Endothelial cell of umbilical vein (primary cell): Measurements from ENCODE around the gene ARHGEF7. TPM values are rescaled to one million over a fixed set of nuclear protein-coding genes. Genes with fewer than 3 reads are reported as not detected.

ENCODE experiments used
- BruUV-seq: library from RNA; stranded (reverse); fragments of 400-500 nt; replicated peaks from 2 replicates; lab custom pipeline; 2021; lab: Mats Ljungman, UMichigan
- CTCF ChIA-PET: fragments of 300-600, 350-600 bp; sonication (Branson Sonifier 250); formaldehyde crosslinking; loops from one replicate; lab custom pipeline; 2021; ENCODE audit warnings: antibody characterized with exemption, inconsistent platforms; lab: Charles Lee
- POLR2A ChIA-PET: fragments of 300-600, 350-600 bp; sonication (Branson Sonifier 250); formaldehyde crosslinking; loops from one replicate; lab custom pipeline; 2021; ENCODE audit warnings: antibody characterized with exemption, inconsistent platforms; lab: Charles Lee
- DNase-seq: peaks from one replicate; pipeline ENCODE4 v3.0.0-alpha.2; 2011; ENCODE audit warnings: low read depth, low spot score
- FAIRE-seq: peaks from 2 replicates; lab custom pipeline; 2011; peaks lifted over from hg19 to GRCh38; lab: Jason Lieb, UNC
- H2AFZ ChIP-seq: 2 replicates; pipeline ENCODE4 v1.6.0; 2012; ENCODE audit warnings: low read depth, low read length, control low read depth, inconsistent platforms
- H3K27ac ChIP-seq: 2 replicates; pipeline ENCODE4 v1.5.1; 2011; ENCODE audit warnings: low read depth, mild to moderate bottlenecking, control low read depth, low read length, moderate library complexity; ENCODE audit not compliant: insufficient read depth
- H3K27me3 ChIP-seq, 2 experiments: 2 replicates each; pipeline versions ENCODE4 v1.6.0 to v1.6.1; 2011; ENCODE audit warnings: low read length in 2 of 2, mixed read lengths in 1 of 2; ENCODE audit not compliant: control insufficient read depth in 2 of 2, insufficient read depth in 2 of 2
- H3K36me3 ChIP-seq, 2 experiments: 2 replicates in 1 of 2; 3 replicates in 1 of 2; pipeline ENCODE4 v1.5.1; 2011; ENCODE audit warnings: low read length in 2 of 2, mild to moderate bottlenecking in 1 of 2, moderate library complexity in 1 of 2; ENCODE audit not compliant: control insufficient read depth in 2 of 2, insufficient read depth in 2 of 2; ENCODE audit errors: extremely low read depth in 1 of 2
- H3K4me1 ChIP-seq: 3 replicates; pipeline ENCODE4 v1.5.1; 2011; ENCODE audit warnings: mild to moderate bottlenecking, low read length; ENCODE audit not compliant: control insufficient read depth, insufficient read depth; ENCODE audit errors: extremely low read depth
- H3K4me2 ChIP-seq: 2 replicates; pipeline ENCODE4 v1.6.1; 2011; ENCODE audit warnings: low read length, control low read depth, mixed read lengths; ENCODE audit not compliant: insufficient read depth
- H3K4me3 ChIP-seq, 3 experiments: fragments of 200-600 bp in 1 of 3; sonication (generic), shearing (Covaris generic) in 1 of 3; replicated peaks in 1 of 3; 2 replicates each; pipeline ENCODE4 v1.5.1; 2011 to 2016; ENCODE audit warnings: control low read depth in 3 of 3, low read length in 3 of 3, mild to moderate bottlenecking in 2 of 3, inconsistent platforms in 1 of 3, low read depth in 1 of 3, moderate library complexity in 1 of 3; ENCODE audit not compliant: insufficient read depth in 1 of 3
- H3K79me2 ChIP-seq: 2 replicates; pipeline ENCODE4 v1.6.0; 2012; ENCODE audit warnings: low read length, inconsistent platforms; ENCODE audit not compliant: control insufficient read depth, insufficient read depth
- H3K9ac ChIP-seq: replicated peaks from 2 replicates; pipeline ENCODE3; 2011; ENCODE audit warnings: low read length, control low read depth; ENCODE audit not compliant: insufficient read depth; ENCODE audit errors: extremely low read depth
- H3K9me1 ChIP-seq: replicated peaks from 3 replicates; pipeline ENCODE4 v1.6.0; 2011; ENCODE audit warnings: mild to moderate bottlenecking, low read length; ENCODE audit not compliant: control insufficient read depth, insufficient read depth; ENCODE audit errors: extremely low read depth
- H3K9me3 ChIP-seq: replicated peaks from 2 replicates; pipeline ENCODE4 v1.5.1; 2012; ENCODE audit warnings: low read length, inconsistent platforms; ENCODE audit not compliant: control insufficient read depth, insufficient read depth
- H4K20me1 ChIP-seq: replicated peaks from 2 replicates; pipeline ENCODE3; 2011; ENCODE audit warnings: mild to moderate bottlenecking, low read length; ENCODE audit not compliant: control insufficient read depth, insufficient read depth; ENCODE audit errors: extremely low read depth
- CTCF ChIP-seq, 2 donors: IDR thresholded peaks; 1 replicate in 1 of 2; 2 replicates in 1 of 2; pipeline ENCODE4 v1.5.1; 2011; ENCODE audit warnings: low read length in 2 of 2, mild to moderate bottlenecking in 2 of 2, moderate library complexity in 2 of 2, control low read depth in 1 of 2, inconsistent platforms in 1 of 2, low read depth in 1 of 2; ENCODE audit not compliant: insufficient read depth in 1 of 2; ENCODE audit errors: extremely low read depth in 1 of 2
- EZH2 ChIP-seq: IDR thresholded peaks from 2 replicates; pipeline ENCODE4 v1.6.1; 2012; ENCODE audit warnings: borderline replicate concordance, low read depth, mild to moderate bottlenecking, moderate library complexity, low read length, inconsistent platforms; ENCODE audit not compliant: severe bottlenecking
- GATA2 ChIP-seq: IDR thresholded peaks from 2 replicates; pipeline ENCODE4 v1.7.0; 2011; ENCODE audit warnings: low read depth, mild to moderate bottlenecking, moderate library complexity, mixed read lengths, low read length; ENCODE audit not compliant: insufficient read length, insufficient read depth
- JUN ChIP-seq: IDR thresholded peaks from 2 replicates; pipeline ENCODE4 v1.6.1; 2011; ENCODE audit warnings: borderline replicate concordance, low read depth; ENCODE audit not compliant: insufficient read length, insufficient read depth
- POLR2A ChIP-seq: IDR thresholded peaks from 2 replicates; pipeline ENCODE4 v1.6.1; 2012; ENCODE audit warnings: low read depth, mild to moderate bottlenecking, control low read depth, low read length
- POLR2AphosphoS5 ChIP-seq: IDR thresholded peaks from 2 replicates; pipeline ENCODE4 v1.6.1; 2012; ENCODE audit warnings: low read depth, mild to moderate bottlenecking, control low read depth, low read length, moderate library complexity; ENCODE audit not compliant: insufficient read depth
- dilution Hi-C: fragments of 300-500 bp; cut with MboI; formaldehyde crosslinking; loops from one replicate; pipeline ENCODE4 v1.15.0; 2019; ENCODE audit warnings: low sequenced_read_pairs; ENCODE audit not compliant: extremely low pct_ligation_motif_present
- intact Hi-C: fragments of 100-400 bp; cut with micrococcal nuclease; formaldehyde crosslinking; loops from one replicate; pipeline ENCODE4 v1.10.0; 2022
- polyA plus RNA-seq, 4 experiments: library from polyadenylated mRNA; depleted of rRNA in 3 of 4; stranded (reverse) in 3 of 4; unstranded in 1 of 4; fragments of >200 nt; gene quantifications; 2 replicates each; pipeline versions ENCODE4 v1.2.1 to v1.2.3, GENCODE V29; 2011 to 2012; ENCODE audit warnings: missing spikeins in 1 of 4
- total RNA-seq: library from RNA; stranded (reverse); gene quantifications from 2 replicates; pipeline ENCODE4 v1.2.3, GENCODE V29; 2021

Gene ARHGEF7
- total and polyA plus RNA-seq, 2 donors (not counting 3 experiments of a cell fraction or from before 2014, with no cell fraction given), result 94.9 to 155 TPM

GRCh38 chr13:111314852-111315251 is 199.7 kb downstream of the ARHGEF7 start:
- no peaks in the 10 kb centered on the region for H3K9me3 ChIP-seq
- dilution Hi-C loops (no loop called here), intact Hi-C loops (no loop called here)
- H3K4me2 ChIP-seq, result no peak overlapping the region
- ChIA-PET CTCF (no interaction called here), POLR2A (no interaction called here)
- H3K9me1 ChIP-seq, result no peaks in the 10 kb centered on the region
- H4K20me1 ChIP-seq, result peaks cover 5% of the 10 kb centered on the region
- H3K27me3 ChIP-seq, result no peaks in the 10 kb centered on the region
- peaks cover 0 to 3% of the 10 kb centered on the region in 2 experiments for H3K36me3 ChIP-seq
- H3K9ac ChIP-seq, result no peak overlapping the region
- no TSS peak for BruUV-seq
- no peak for FAIRE-seq
- H3K4me1 ChIP-seq, result peaks cover 4% of the 10 kb centered on the region
- no peak for TF ChIP-seq POLR2A
- no peak for TF ChIP-seq POLR2AphosphoS5
- TF ChIP-seq EZH2, result no peak
- no peak for TF ChIP-seq JUN
- TF ChIP-seq GATA2, result no peak
- TF ChIP-seq CTCF (IDR thresholded peaks at IDR 0.05; ENCODE audit: extremely low read depth in 1 of 2, insufficient read depth in 1 of 2, low read depth in 1 of 2, low read length in 2 of 2), result no peak
- no peak overlapping the region for H3K4me3 ChIP-seq
- no peak for DNase-seq
- H3K27ac ChIP-seq, result no peak overlapping the region
- no peak overlapping the region for H2AFZ ChIP-seq
- H3K79me2 ChIP-seq, result peaks cover 3% of the 10 kb centered on the region
